Measurements from ENCODE around the gene WDR72. TPM values are rescaled to one million over a fixed set of nuclear protein-coding genes. Genes with fewer than 3 reads are reported as not detected.

Gene WDR72
- total and polyA plus RNA-seq, 9 donors = 0.04 to 4.4 (median 0.82) TPM; not detected in 2

DNA sequence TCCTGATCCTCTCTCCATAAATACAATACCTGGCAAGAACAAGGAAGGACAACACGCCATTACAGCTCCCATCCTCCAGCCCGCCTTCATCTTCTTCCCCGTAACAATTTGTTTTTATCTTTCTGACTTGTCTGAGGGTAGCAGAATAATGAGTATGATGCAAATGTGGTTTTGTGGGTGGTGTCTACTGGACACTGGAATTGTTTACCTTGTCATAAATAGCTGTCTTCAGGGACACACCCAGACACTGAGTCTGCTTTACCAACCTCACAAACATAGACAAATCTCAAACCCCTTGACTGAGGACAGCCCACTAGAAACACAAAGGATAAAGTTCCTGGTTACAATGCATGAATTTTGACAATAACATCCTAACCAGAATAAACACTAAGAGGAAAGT, 13.4 kb downstream of the WDR72 start:
- Histone ChIP-seq H3K4me3 (no peak overlapping the region), H3K9me3 (no peaks in the 10 kb centered on the region), H3K27ac (no peak overlapping the region), H3K4me1 (ENCODE audit: insufficient read depth) (no peaks in the 10 kb centered on the region), H3K36me3 (no peaks in the 10 kb centered on the region), H3K27me3 (no peaks in the 10 kb centered on the region)
- WGBS, 3 donors = 87 to 92% (median 90%) methylated on average over 3 of the region's 3 CpGs
- no peak for TF ChIP-seq POLR2A (IDR thresholded peaks at IDR 0.05)
- TF ChIP-seq, protein P1, sequence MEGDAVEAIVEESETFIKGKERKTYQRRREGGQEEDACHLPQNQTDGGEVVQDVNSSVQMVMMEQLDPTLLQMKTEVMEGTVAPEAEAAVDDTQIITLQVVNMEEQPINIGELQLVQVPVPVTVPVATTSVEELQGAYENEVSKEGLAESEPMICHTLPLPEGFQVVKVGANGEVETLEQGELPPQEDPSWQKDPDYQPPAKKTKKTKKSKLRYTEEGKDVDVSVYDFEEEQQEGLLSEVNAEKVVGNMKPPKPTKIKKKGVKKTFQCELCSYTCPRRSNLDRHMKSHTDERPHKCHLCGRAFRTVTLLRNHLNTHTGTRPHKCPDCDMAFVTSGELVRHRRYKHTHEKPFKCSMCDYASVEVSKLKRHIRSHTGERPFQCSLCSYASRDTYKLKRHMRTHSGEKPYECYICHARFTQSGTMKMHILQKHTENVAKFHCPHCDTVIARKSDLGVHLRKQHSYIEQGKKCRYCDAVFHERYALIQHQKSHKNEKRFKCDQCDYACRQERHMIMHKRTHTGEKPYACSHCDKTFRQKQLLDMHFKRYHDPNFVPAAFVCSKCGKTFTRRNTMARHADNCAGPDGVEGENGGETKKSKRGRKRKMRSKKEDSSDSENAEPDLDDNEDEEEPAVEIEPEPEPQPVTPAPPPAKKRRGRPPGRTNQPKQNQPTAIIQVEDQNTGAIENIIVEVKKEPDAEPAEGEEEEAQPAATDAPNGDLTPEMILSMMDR (IDR thresholded peaks at IDR 0.05) = no peak
- TF ChIP-seq EP300 (IDR thresholded peaks at IDR 0.05) = no peak
- DNase-seq = no peak
- intact Hi-C loops (cut with DNase I) = no loop called here

DNA sequence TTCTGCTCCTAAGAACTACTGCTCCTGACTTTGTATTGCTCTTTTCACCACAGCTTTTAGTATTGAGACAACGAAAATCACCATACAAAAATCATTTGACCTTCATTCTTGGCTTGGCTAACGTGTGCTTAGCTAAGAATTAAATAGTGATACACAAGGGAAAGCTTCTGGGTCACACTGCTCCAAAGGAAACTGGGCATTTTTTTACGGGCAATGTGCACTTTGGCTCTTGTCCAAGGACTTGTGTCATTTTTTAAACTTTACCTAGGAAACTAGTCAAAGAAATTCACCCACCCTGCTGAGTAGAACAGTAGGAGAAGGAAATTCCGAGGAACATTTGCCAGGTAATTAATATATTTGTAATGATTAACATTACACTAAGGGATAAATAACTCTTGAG, 19.8 kb downstream of the WDR72 start:
- Histone ChIP-seq H3K4me3 (no peak overlapping the region), H3K27ac (no peak overlapping the region), H3K4me1 (ENCODE audit: insufficient read depth) (no peaks in the 10 kb centered on the region), H3K9me3 (no peaks in the 10 kb centered on the region), H3K27me3 (no peaks in the 10 kb centered on the region), H3K36me3 (no peaks in the 10 kb centered on the region)
- WGBS, 3 donors = 9 to 15% (median 9%) methylated on average over 4 of the region's 4 CpGs
- intact Hi-C loops (cut with DNase I) = no loop called here
- DNase-seq = no peak
- TF ChIP-seq, protein P1 (IDR thresholded peaks at IDR 0.05) = no peak
- no peak for TF ChIP-seq EP300 (IDR thresholded peaks at IDR 0.05)
- TF ChIP-seq POLR2A (IDR thresholded peaks at IDR 0.05) = no peak

DNA sequence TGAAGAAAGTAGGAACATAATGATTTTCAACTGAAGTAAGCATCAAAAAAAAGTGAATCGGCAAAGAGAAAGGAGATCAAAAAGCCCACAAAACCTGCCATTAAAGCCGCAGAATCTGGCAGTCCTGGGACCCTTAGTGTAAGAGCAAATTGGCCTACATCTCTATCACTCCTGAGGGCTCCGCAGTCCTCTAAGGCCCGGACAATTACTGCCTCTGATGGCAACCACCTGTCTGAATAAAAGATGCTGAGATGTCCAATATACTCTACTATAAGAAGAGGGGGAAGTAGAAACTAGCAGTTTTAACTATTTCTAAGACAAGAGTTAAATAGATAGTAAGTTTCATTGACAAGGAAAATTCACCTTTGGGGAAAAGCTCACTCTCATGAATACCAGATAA, 20.3 kb downstream of the WDR72 start:
- Histone ChIP-seq H3K27me3 (no peaks in the 10 kb centered on the region), H3K9me3 (no peaks in the 10 kb centered on the region), H3K36me3 (no peaks in the 10 kb centered on the region), H3K4me3 (no peak overlapping the region), H3K27ac (no peak overlapping the region), H3K4me1 (ENCODE audit: insufficient read depth) (no peaks in the 10 kb centered on the region)
- TF ChIP-seq, protein P1 (IDR thresholded peaks at IDR 0.05) = no peak
- TF ChIP-seq EP300 (IDR thresholded peaks at IDR 0.05) = no peak
- TF ChIP-seq POLR2A (IDR thresholded peaks at IDR 0.05) = no peak
- 55 to 60% (median 60%) methylated on average over 4 of the region's 4 CpGs for WGBS, 3 donors
- DNase-seq = no peak
- intact Hi-C loops (cut with DNase I) = no loop called here

DNA sequence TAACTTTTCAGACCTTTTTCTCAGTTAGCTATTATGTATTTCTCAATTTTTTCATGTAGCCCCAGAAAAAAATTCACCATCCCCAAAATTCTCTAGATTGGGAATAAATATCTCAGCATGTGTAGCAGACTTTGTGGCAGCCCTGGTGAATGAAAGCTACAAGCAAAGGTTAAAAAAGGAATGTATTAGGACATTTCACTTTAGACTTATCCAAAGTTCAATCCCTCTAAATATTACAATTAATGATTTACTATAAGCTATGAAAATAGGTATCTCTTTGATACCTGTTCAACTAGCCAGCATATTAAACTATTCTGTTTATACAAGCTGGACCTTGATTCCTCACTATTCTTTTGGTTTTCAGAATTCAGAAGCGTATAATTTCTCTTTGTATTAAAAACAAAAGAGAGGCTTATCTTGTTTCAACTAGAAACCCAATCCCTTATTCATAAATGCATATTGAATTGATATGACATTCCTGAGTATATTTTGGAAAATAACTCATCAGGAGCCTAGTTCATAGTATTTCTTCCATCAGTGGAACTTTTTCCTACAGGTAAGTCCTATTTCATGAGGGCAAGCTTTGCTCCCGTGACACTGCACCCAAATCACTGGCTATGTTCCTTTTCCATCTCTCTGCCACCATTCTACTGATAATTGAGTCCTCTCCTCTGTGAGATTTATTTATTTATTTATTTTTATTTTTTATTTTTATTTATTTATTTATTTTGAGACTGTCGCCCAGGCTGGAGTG, 38.0 kb downstream of the WDR72 start:
- no peaks in the 10 kb centered on the region for H3K4me1 ChIP-seq (ENCODE audit: insufficient read depth)
- TF ChIP-seq EP300 (IDR thresholded peaks at IDR 0.05) (no peak), POLR2A (IDR thresholded peaks at IDR 0.05) (no peak)
- TF ChIP-seq, protein P1 (IDR thresholded peaks at IDR 0.05) = no peak
- H3K4me3 ChIP-seq = no peak overlapping the region
- H3K9me3 ChIP-seq = no peaks in the 10 kb centered on the region
- no peak for DNase-seq
- H3K27me3 ChIP-seq = no peaks in the 10 kb centered on the region
- H3K36me3 ChIP-seq = no peaks in the 10 kb centered on the region
- intact Hi-C loops (cut with DNase I) = no loop called here
- 80 to 85% (median 82%) methylated on average over 3 of the region's 3 CpGs for WGBS, 3 donors
- no peak overlapping the region for H3K27ac ChIP-seq

Measured in ovary (tissue), 9 donors.